MCF 10A (cell line): Measurements from ENCODE around the gene PLPPR1. TPM values are rescaled to one million over a fixed set of nuclear protein-coding genes. Genes with fewer than 3 reads are reported as not detected.
"Not testable (repeated sequence)": the region's sequence is repeated elsewhere in the genome, so short reads cannot be mapped to it uniquely, and the experiment has no call there.

Experiments used
- BruUV-seq: library from RNA; stranded (reverse); fragments of 400-500 nt; replicated peaks from 2 replicates; lab custom pipeline; 2021; lab: Mats Ljungman, UMichigan
- CTCF ChIA-PET: fragments of 300-600 bp; sonication (Branson Sonifier 250); formaldehyde crosslinking; extraction: SDS; loops from one replicate; lab custom pipeline; 2021; ENCODE audit warnings: antibody characterized with exemption, inconsistent platforms; lab: Yijun Ruan, JAX
- POLR2A ChIA-PET: fragments of 300-600, 350-650 bp; sonication (Branson Sonifier 250); formaldehyde crosslinking; extraction: SDS; loops from one replicate; lab custom pipeline; 2020; ENCODE audit warnings: antibody characterized with exemption, inconsistent platforms; lab: Yijun Ruan, JAX
- DNase-seq: peaks from one replicate; pipeline ENCODE4 v3.0.0-alpha.2; 2018; ENCODE audit not compliant: unreplicated experiment
- H3K27ac Mint-ChIP-seq: one replicate; pipeline ENCODE4 v1.8.0; 2022; ENCODE audit warnings: mild to moderate bottlenecking, low read depth, mixed read lengths; ENCODE audit not compliant: unreplicated experiment
- H3K27me3 Mint-ChIP-seq: one replicate; pipeline ENCODE4 v1.8.0; 2022; ENCODE audit warnings: mixed read lengths; ENCODE audit not compliant: insufficient read depth, unreplicated experiment
- H3K36me3 Mint-ChIP-seq: one replicate; pipeline ENCODE4 v1.8.0; 2022; ENCODE audit warnings: mild to moderate bottlenecking, moderate library complexity, mixed read lengths; ENCODE audit not compliant: insufficient read depth, unreplicated experiment
- H3K4me1 Mint-ChIP-seq: one replicate; pipeline ENCODE4 v1.8.0; 2022; ENCODE audit warnings: mixed read lengths; ENCODE audit not compliant: insufficient read depth, unreplicated experiment
- H3K4me3 Mint-ChIP-seq: one replicate; pipeline ENCODE4 v1.8.0; 2022; ENCODE audit warnings: mild to moderate bottlenecking, moderate library complexity, mixed read lengths; ENCODE audit not compliant: unreplicated experiment
- H3K9me3 Mint-ChIP-seq: one replicate; pipeline ENCODE4 v1.8.0; 2022; ENCODE audit warnings: mixed read lengths; ENCODE audit not compliant: unreplicated experiment
- intact Hi-C: fragments of 100-400 bp; cut with micrococcal nuclease; formaldehyde crosslinking; loops from 2 replicates; pipeline ENCODE4 v1.14.1; 2022
- total RNA-seq: library from RNA; stranded (reverse); gene quantifications from 2 replicates; pipeline ENCODE4 v1.2.3, GENCODE V29; 2022
- TF ChIP-seq, protein P1 (sequence below): fragments of 200-600 bp; IDR thresholded peaks from one replicate; pipeline ENCODE4 v1.8.0; 2022; ENCODE audit warnings: antibody characterized with exemption, mild to moderate bottlenecking; ENCODE audit not compliant: unreplicated experiment

PLPPR1 gene
- total RNA-seq, 1 experiment from 2014 or later: not detected

DNA sequence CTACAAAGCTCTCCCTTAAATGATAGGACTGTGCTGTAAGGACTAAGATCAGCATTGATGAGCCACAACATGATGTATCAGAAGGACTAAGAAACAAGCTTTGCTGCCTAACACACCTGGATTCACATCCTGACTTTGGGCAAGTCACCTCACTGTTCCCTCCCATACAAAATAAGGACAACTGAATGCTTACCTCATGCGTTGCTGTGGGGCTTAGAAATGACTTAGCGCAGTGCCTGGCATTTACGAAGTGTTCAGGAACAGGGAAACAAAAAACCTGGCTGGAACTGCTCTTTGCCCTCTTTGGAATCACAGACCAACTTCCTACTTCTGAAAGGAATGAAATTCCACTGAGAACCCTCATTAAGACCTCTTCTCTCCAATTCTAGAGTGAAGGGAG is 242.6 kb downstream of the PLPPR1 start:
- no peaks in the 10 kb centered on the region for H3K9me3 Mint-ChIP-seq
- no peak overlapping the region for H3K27ac Mint-ChIP-seq
- no peak for DNase-seq
- no peaks in the 10 kb centered on the region for H3K4me1 Mint-ChIP-seq
- TF ChIP-seq, protein P1, sequence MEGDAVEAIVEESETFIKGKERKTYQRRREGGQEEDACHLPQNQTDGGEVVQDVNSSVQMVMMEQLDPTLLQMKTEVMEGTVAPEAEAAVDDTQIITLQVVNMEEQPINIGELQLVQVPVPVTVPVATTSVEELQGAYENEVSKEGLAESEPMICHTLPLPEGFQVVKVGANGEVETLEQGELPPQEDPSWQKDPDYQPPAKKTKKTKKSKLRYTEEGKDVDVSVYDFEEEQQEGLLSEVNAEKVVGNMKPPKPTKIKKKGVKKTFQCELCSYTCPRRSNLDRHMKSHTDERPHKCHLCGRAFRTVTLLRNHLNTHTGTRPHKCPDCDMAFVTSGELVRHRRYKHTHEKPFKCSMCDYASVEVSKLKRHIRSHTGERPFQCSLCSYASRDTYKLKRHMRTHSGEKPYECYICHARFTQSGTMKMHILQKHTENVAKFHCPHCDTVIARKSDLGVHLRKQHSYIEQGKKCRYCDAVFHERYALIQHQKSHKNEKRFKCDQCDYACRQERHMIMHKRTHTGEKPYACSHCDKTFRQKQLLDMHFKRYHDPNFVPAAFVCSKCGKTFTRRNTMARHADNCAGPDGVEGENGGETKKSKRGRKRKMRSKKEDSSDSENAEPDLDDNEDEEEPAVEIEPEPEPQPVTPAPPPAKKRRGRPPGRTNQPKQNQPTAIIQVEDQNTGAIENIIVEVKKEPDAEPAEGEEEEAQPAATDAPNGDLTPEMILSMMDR: no peak
- H3K27me3 Mint-ChIP-seq: peaks cover 19% of the 10 kb centered on the region
- no peaks in the 10 kb centered on the region for H3K36me3 Mint-ChIP-seq
- H3K4me3 Mint-ChIP-seq: no peak overlapping the region
- intact Hi-C loops: no loop called here
- no TSS peak for BruUV-seq
- CTCF ChIA-PET: no interaction called here
- POLR2A ChIA-PET: no interaction called here

DNA sequence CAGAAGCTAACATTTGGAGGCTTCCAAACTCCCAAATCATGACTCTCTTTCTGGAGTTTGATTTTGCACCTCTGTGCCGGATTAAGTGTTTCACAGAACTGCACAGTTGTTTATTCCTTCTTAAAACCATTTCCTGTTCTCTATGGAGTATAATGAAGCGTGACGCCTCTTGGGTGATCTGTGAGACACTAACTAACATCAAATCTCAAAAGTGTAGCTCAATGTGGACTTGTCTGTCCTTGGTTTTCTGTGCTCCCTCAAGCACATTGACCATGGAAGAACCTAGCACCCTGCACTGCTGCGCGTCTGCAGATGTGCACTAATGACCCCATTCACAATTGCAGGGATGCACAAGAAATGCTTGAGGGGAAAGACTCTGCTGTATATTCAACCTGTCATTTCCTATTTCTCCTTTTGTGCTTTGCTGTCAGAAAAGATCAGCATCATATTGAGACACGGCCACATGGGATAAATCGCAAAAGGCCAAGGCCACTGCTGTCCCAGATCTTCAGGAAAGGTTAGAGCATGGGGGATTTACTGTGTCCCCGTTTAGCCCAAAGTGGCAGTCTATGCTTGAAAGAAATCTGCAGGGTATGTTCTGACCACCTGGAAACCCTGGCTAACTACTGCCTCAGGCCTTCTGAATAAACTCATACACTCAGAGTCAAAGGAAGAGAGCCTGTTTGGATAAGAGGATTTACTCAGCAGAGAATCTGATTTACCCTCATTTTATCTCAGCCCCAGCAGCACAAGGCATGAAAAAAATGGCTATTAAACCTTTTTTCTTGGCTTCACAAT is 246.6 kb downstream of the PLPPR1 start:
- Mint-ChIP-seq H3K4me3 (no peak overlapping the region), H3K36me3 (no peaks in the 10 kb centered on the region), H3K4me1 (no peaks in the 10 kb centered on the region), H3K9me3 (no peaks in the 10 kb centered on the region), H3K27ac (no peak overlapping the region), H3K27me3 (peaks cover 40% of the 10 kb centered on the region)
- intact Hi-C loops: no loop called here
- no peak for DNase-seq
- ChIA-PET CTCF (interaction anchor here (0.7 kb wide), 2 partner anchors 42 to 178 kb away, joined by 3 read pairs; no protein-coding TSS in a partner anchor), POLR2A (no interaction called here)
- BruUV-seq: no TSS peak
- TF ChIP-seq, protein P1: no peak

DNA sequence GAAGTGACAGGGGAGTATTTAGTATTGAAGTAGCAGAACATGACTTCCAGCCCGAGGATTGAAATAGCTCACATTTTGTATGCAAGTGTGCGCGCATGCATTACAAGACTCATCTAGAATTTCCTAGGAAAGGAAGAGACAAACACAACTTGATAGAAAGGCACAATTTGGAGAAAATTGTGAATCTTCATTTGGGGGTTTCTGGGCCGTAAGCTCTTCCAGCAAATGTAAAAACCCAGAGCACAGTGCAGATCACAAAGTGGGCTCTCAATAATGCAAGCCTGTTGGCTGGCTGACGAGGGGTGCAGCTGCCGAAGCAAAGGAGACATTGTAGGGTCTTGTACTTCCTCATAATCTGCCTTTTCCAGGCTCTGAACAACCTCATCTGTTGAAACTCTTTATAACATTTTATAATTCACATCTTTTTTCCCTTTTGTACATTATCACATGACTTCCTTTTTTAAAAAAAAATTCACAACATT is 247.3 kb downstream of the PLPPR1 start:
- ChIA-PET POLR2A (no interaction called here), CTCF (interaction anchor here (0.7 kb wide), 1 partner anchor 43 kb away, joined by 3 read pairs; no protein-coding TSS in a partner anchor)
- TF ChIP-seq, protein P1: no peak
- BruUV-seq: no TSS peak
- H3K27ac Mint-ChIP-seq: no peak overlapping the region
- H3K9me3 Mint-ChIP-seq: no peaks in the 10 kb centered on the region
- no peaks in the 10 kb centered on the region for H3K36me3 Mint-ChIP-seq
- H3K27me3 Mint-ChIP-seq: peaks cover 47% of the 10 kb centered on the region
- intact Hi-C loops: no loop called here
- H3K4me1 Mint-ChIP-seq: no peaks in the 10 kb centered on the region
- no peak overlapping the region for H3K4me3 Mint-ChIP-seq
- no peak for DNase-seq

DNA sequence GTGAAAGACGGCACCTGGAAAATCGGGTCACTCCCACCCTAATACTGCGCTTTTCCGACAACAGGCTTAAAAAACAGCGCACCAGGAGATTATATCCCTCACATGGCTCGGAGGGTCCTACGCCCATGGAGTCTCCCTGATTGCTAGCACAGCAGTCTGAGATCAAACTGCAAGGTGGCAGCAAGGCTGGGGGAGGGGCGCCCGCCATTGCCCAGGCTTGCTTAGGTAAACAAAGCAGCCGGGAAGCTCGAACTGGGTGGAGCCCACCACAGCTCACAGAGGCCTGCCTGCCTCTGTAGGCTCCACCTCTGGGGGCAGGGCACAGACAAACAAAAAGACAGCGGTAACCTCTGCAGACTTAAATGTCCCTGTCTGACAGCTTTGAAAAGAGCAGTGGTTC is 262.5 kb downstream of the PLPPR1 start:
- POLR2A ChIA-PET, DNase-seq, H3K36me3 Mint-ChIP-seq, CTCF ChIA-PET, intact Hi-C loops, H3K9me3 Mint-ChIP-seq, H3K27ac Mint-ChIP-seq, H3K4me1 Mint-ChIP-seq, BruUV-seq, H3K4me3 Mint-ChIP-seq: not testable (repeated sequence)
- peaks cover 18% of the 10 kb centered on the region for H3K27me3 Mint-ChIP-seq
